SK-N-SH (cell line): ENCODE measurements around the gene MACROD1.

Experiments used
- CHD2 ChIP-seq: fragments of 150-350 bp; IDR thresholded peaks from 2 replicates; pipeline ENCODE4 v1.6.1; 2018; ENCODE audit warnings: low read length; ENCODE audit not compliant: partially characterized antibody
- EZH2phosphoT487 ChIP-seq: fragments of 200-600 bp; sonication (generic); IDR thresholded peaks from 2 replicates; pipeline ENCODE4 v1.6.1; 2017; ENCODE audit warnings: low read depth, mixed run types, mild to moderate bottlenecking, antibody characterized with exemption, moderate library complexity, borderline replicate concordance
- FOSL2 ChIP-seq: IDR thresholded peaks from 2 replicates; pipeline ENCODE4 v1.4.0; 2012; ENCODE audit warnings: low read depth, mild to moderate bottlenecking, moderate library complexity, borderline replicate concordance
- FOXM1 ChIP-seq: IDR thresholded peaks from 2 replicates; pipeline ENCODE4 v1.4.0; 2012; ENCODE audit warnings: low read depth, mild to moderate bottlenecking
- POLR2AphosphoS5 ChIP-seq: IDR thresholded peaks from 2 replicates; pipeline ENCODE4 v1.6.1; 2012; ENCODE audit warnings: low read depth, low read length
- TEAD4 ChIP-seq: IDR thresholded peaks from 2 replicates; pipeline ENCODE4 v1.4.0; 2012; ENCODE audit warnings: mild to moderate bottlenecking, borderline replicate concordance; ENCODE audit not compliant: insufficient read depth
- TF ChIP-seq, protein P1 (sequence below): fragments of 200-600 bp; sonication (generic); IDR thresholded peaks from 2 replicates; pipeline ENCODE4 v1.6.1; 2017; ENCODE audit warnings: antibody characterized with exemption, mild to moderate bottlenecking, moderate library complexity

DNA sequence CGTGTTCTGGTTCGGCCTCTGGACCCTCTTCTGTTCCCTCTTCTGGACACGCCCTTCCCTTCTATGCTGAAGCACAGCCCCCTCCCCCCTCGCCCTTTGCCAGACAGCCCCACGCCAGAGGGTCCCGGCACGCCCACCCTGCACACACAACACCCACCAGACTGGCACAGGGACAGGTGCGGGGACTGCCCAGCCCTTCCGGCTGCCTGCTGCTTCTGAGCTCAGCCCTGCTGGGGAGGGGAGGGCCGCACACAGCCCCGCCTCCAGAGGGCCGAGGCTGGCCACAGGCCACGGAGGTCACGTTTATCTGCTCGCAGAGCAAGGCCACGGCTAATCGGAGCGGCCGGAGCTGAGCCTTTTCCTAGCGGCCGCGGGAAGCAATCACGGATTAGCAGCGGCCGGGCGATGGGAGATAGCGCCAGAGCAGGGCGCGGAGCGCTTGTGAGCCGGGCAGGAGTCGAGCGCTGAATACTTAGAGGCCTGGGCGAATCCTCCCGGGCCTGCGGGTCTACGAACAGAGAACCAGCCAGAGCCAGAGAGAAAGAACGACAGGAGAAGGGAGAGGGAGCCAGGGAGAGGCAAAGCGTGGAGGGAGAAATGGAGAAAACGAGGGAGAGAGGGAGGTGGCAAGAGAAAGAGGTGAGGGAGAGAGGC, 158.2 kb downstream of the MACROD1 start:
- no peak for TF ChIP-seq TEAD4
- TF ChIP-seq FOSL2: no peak
- TF ChIP-seq CHD2: peak; percentile 43
- TF ChIP-seq FOXM1: no peak
- TF ChIP-seq, protein P1, sequence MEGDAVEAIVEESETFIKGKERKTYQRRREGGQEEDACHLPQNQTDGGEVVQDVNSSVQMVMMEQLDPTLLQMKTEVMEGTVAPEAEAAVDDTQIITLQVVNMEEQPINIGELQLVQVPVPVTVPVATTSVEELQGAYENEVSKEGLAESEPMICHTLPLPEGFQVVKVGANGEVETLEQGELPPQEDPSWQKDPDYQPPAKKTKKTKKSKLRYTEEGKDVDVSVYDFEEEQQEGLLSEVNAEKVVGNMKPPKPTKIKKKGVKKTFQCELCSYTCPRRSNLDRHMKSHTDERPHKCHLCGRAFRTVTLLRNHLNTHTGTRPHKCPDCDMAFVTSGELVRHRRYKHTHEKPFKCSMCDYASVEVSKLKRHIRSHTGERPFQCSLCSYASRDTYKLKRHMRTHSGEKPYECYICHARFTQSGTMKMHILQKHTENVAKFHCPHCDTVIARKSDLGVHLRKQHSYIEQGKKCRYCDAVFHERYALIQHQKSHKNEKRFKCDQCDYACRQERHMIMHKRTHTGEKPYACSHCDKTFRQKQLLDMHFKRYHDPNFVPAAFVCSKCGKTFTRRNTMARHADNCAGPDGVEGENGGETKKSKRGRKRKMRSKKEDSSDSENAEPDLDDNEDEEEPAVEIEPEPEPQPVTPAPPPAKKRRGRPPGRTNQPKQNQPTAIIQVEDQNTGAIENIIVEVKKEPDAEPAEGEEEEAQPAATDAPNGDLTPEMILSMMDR: no peak
- no peak for TF ChIP-seq EZH2phosphoT487
- no peak for TF ChIP-seq POLR2AphosphoS5
